SK-N-SH (cell line): Measurements from ENCODE around the gene PXN. TPM values are rescaled to one million over a fixed set of nuclear protein-coding genes. Genes with fewer than 3 reads are reported as not detected.

Experiments
- CTCF ChIA-PET: fragments of 300-600, 350-600 bp; formaldehyde crosslinking; extraction: SDS; loops from one replicate; lab custom pipeline; 2021; lab: Yijun Ruan, JAX
- POLR2A ChIA-PET: fragments of 350-600 bp; sonication (Branson Sonifier 250); formaldehyde crosslinking; extraction: SDS; loops from one replicate; lab custom pipeline; 2020; ENCODE audit warnings: antibody characterized with exemption, inconsistent platforms; lab: Yijun Ruan, JAX
- DNase-seq: peaks from one replicate; pipeline ENCODE4 v3.0.0; 2012
- H2AFZ ChIP-seq: fragments of 200-600 bp; sonication (generic); 2 replicates; pipeline ENCODE4 v1.8.1; 2016; ENCODE audit warnings: antibody characterized with exemption, mild to moderate bottlenecking, low read depth
- H3F3A ChIP-seq: fragments of 200-600 bp; sonication (generic); replicated peaks from 2 replicates; pipeline ENCODE3; 2016; ENCODE audit warnings: antibody characterized with exemption, mild to moderate bottlenecking; ENCODE audit not compliant: insufficient read depth
- H3K27ac ChIP-seq, 2 experiments: fragments of 200-500 bp in 1 of 2; fragments of 200-600 bp in 1 of 2; sonication (Bioruptor generic) in 1 of 2; sonication (generic), shearing (Covaris generic) in 1 of 2; 2 replicates each; pipeline versions ENCODE4 v1.5.1 to v1.6.1; 2014 to 2016; ENCODE audit warnings: low read depth in 2 of 2, inconsistent platforms in 1 of 2, low read length in 1 of 2, mild to moderate bottlenecking in 1 of 2, mixed read lengths in 1 of 2
- H3K27me3 ChIP-seq: fragments of 200-600 bp; sonication (generic), shearing (Covaris generic); 2 replicates; pipeline ENCODE4 v1.6.1; 2016; ENCODE audit warnings: mixed run types; ENCODE audit not compliant: insufficient read depth
- H3K36me3 ChIP-seq, 2 experiments: fragments of 200-500 bp in 1 of 2; fragments of 200-600 bp in 1 of 2; sonication (Bioruptor generic) in 1 of 2; sonication (generic) in 1 of 2; replicated peaks in 1 of 2; 2 replicates each; pipeline versions ENCODE3 to v1.5.1; 2014 to 2016; ENCODE audit warnings: low read length in 1 of 2, mild to moderate bottlenecking in 1 of 2; ENCODE audit not compliant: insufficient read depth in 2 of 2, control insufficient read depth in 1 of 2
- H3K4me1 ChIP-seq, 2 experiments: fragments of 200-500 bp in 1 of 2; fragments of 200-600 bp in 1 of 2; sonication (Bioruptor generic) in 1 of 2; sonication (generic), shearing (Covaris generic) in 1 of 2; 2 replicates each; pipeline versions ENCODE4 v1.5.1 to v1.6.1; 2014 to 2016; ENCODE audit warnings: low read depth in 1 of 2, low read length in 1 of 2, mixed run types in 1 of 2; ENCODE audit not compliant: insufficient read depth in 2 of 2, control insufficient read depth in 1 of 2
- H3K4me2 ChIP-seq: fragments of 200-600 bp; sonication (generic), shearing (Covaris generic); 2 replicates; pipeline ENCODE4 v1.6.1; 2017; ENCODE audit warnings: mixed run types
- H3K4me3 ChIP-seq, 2 experiments: fragments of 200-500 bp in 1 of 2; fragments of 200-600 bp in 1 of 2; sonication (Bioruptor generic) in 1 of 2; sonication (generic), shearing (Covaris generic) in 1 of 2; 2 replicates each; pipeline versions ENCODE4 v1.5.1 to v1.8.1; 2014 to 2016; ENCODE audit warnings: low read depth in 2 of 2, inconsistent platforms in 1 of 2, low read length in 1 of 2, mild to moderate bottlenecking in 1 of 2, mixed read lengths in 1 of 2, moderate library complexity in 1 of 2
- H3K79me2 ChIP-seq: fragments of 200-600 bp; sonication (generic); 2 replicates; pipeline ENCODE4 v1.8.1; 2017; ENCODE audit warnings: mild to moderate bottlenecking; ENCODE audit not compliant: insufficient read depth
- H3K9ac ChIP-seq: fragments of 200-600 bp; sonication (generic); 2 replicates; pipeline ENCODE4 v1.6.1; 2017; ENCODE audit warnings: mixed run types
- H3K9me2 ChIP-seq: fragments of 200-600 bp; sonication (generic); 2 replicates; pipeline ENCODE4 v1.6.1; 2017; ENCODE audit warnings: mixed run types
- H3K9me3 ChIP-seq: fragments of 200-600 bp; sonication (generic); 2 replicates; pipeline ENCODE4 v1.6.1; 2017; ENCODE audit warnings: mixed run types, mild to moderate bottlenecking, moderate library complexity
- H4K20me1 ChIP-seq: fragments of 200-600 bp; sonication (generic); 2 replicates; pipeline ENCODE4 v1.6.1; 2017; ENCODE audit warnings: mild to moderate bottlenecking, mixed run types; ENCODE audit not compliant: insufficient read depth
- CHD2 ChIP-seq: fragments of 150-350 bp; IDR thresholded peaks from 2 replicates; pipeline ENCODE4 v1.6.1; 2018; ENCODE audit warnings: low read length; ENCODE audit not compliant: partially characterized antibody
- CTCF ChIP-seq: fragments of 200-600 bp; sonication (generic); IDR thresholded peaks from 2 replicates; pipeline ENCODE4 v1.6.1; 2017; ENCODE audit warnings: antibody characterized with exemption, mild to moderate bottlenecking, moderate library complexity
- EZH2phosphoT487 ChIP-seq: fragments of 200-600 bp; sonication (generic); IDR thresholded peaks from 2 replicates; pipeline ENCODE4 v1.6.1; 2017; ENCODE audit warnings: low read depth, mixed run types, mild to moderate bottlenecking, antibody characterized with exemption, moderate library complexity, borderline replicate concordance
- FOSL2 ChIP-seq: IDR thresholded peaks from 2 replicates; pipeline ENCODE4 v1.4.0; 2012; ENCODE audit warnings: low read depth, mild to moderate bottlenecking, moderate library complexity, borderline replicate concordance
- FOXJ3 ChIP-seq: sonication (generic); formaldehyde crosslinking; IDR thresholded peaks from 2 replicates; pipeline ENCODE4 v1.5.1; 2020; ENCODE audit warnings: mild to moderate bottlenecking, missing genetic modification reagents
- FOXM1 ChIP-seq: IDR thresholded peaks from 2 replicates; pipeline ENCODE4 v1.4.0; 2012; ENCODE audit warnings: low read depth, mild to moderate bottlenecking
- GABPA ChIP-seq: IDR thresholded peaks from 2 replicates; pipeline ENCODE4 v1.4.0; 2012; ENCODE audit warnings: low read depth, mild to moderate bottlenecking
- GATA2 ChIP-seq: sonication (generic); formaldehyde crosslinking; IDR thresholded peaks from 2 replicates; pipeline ENCODE4 v1.5.0; 2020; ENCODE audit warnings: mild to moderate bottlenecking, missing genetic modification reagents
- IRF3 ChIP-seq: fragments of 150-350 bp; IDR thresholded peaks from 2 replicates; pipeline ENCODE4 v1.6.1; 2016; ENCODE audit warnings: mild to moderate bottlenecking, low read depth, low read length
- JUND ChIP-seq: IDR thresholded peaks from 2 replicates; pipeline ENCODE4 v1.4.0; 2012
- NRF1 ChIP-seq: IDR thresholded peaks from 2 replicates; pipeline ENCODE4 v1.6.1; 2012; ENCODE audit warnings: low read depth, mild to moderate bottlenecking, low read length
- PBX3 ChIP-seq: IDR thresholded peaks from 2 replicates; pipeline ENCODE4; 2012
- RCOR1 ChIP-seq: fragments of 150-350 bp; IDR thresholded peaks from 2 replicates; pipeline ENCODE4 v1.6.1; 2017; ENCODE audit warnings: antibody characterized with exemption, low read length
- RXRA ChIP-seq: IDR thresholded peaks from 2 replicates; pipeline ENCODE4 v1.4.0; 2012; ENCODE audit warnings: low read depth, mild to moderate bottlenecking, borderline replicate concordance
- SMC3 ChIP-seq: IDR thresholded peaks from 2 replicates; pipeline ENCODE4 v1.6.1; 2012; ENCODE audit warnings: low read depth, low read length, improper control_type of control experiment
- TEAD4 ChIP-seq: IDR thresholded peaks from 2 replicates; pipeline ENCODE4 v1.4.0; 2012; ENCODE audit warnings: mild to moderate bottlenecking, borderline replicate concordance; ENCODE audit not compliant: insufficient read depth
- USF2 ChIP-seq: fragments of 150-350 bp; IDR thresholded peaks from 2 replicates; pipeline ENCODE4 v1.6.1; 2017; ENCODE audit warnings: antibody characterized with exemption, low read length, low read depth, borderline replicate concordance
- ZBTB33 ChIP-seq: IDR thresholded peaks from 2 replicates; pipeline ENCODE4 v1.4.0; 2012; ENCODE audit warnings: low read depth, borderline replicate concordance
- whole genome bisulfite sequencing: methylation state at CpG from one replicate; pipeline ENCODE4 v1.1.6; 2017; ENCODE audit warnings: low lambda C conversion rate; 5-methylcytosine and 5-hydroxymethylcytosine counted together
- polyA plus RNA-seq, 3 experiments: library from polyadenylated mRNA; depleted of rRNA; stranded (reverse); fragments of >200 nt; gene quantifications; 2 replicates each; pipeline ENCODE4 v1.2.3, GENCODE V29; 2012

The PXN gene
- polyA plus RNA-seq, 1 of the 3 experiments (the other 2 are of a cell fraction) = 89.0 TPM

- CTCF ChIA-PET = interaction anchor here (1.0 to 5.2 kb wide), 7 partner anchors 10 to 189 kb away, joined by 3 to 57 read pairs (median 7); partner anchors contain the start of genes RNU4-1, RNU4-2 and SIRT4
- H3K4me1 ChIP-seq = peaks cover 4 to 5% of the 10 kb centered on the region in 2 experiments; a peak in 2 of 4 replicates
- H2AFZ ChIP-seq = no peak overlapping the region
- no peaks in the 10 kb centered on the region for H3K9me2 ChIP-seq
- peaks cover 6% of the 10 kb centered on the region for H3F3A ChIP-seq
- H3K4me2 ChIP-seq = no peak overlapping the region
- H3K4me3 ChIP-seq = no peak overlapping the region; a peak in 1 of 4 replicates
- 57% methylated on average over 5 of the region's 5 CpGs for WGBS
- DNase-seq = no peak
- TF ChIP-seq CTCF = peak; percentile 50
- TF ChIP-seq RCOR1 = no peak
- H3K27me3 ChIP-seq = no peaks in the 10 kb centered on the region
- POLR2A ChIA-PET = no interaction called here
- no peak overlapping the region for H3K9ac ChIP-seq
- H3K36me3 ChIP-seq = no peaks in the 10 kb centered on the region
- no peaks in the 10 kb centered on the region for H3K79me2 ChIP-seq
- H3K27ac ChIP-seq = no peak overlapping the region
- H3K9me3 ChIP-seq = no peaks in the 10 kb centered on the region
- H4K20me1 ChIP-seq = no peaks in the 10 kb centered on the region
Observed at GRCh38 chr12:120314220-120314619, 48.7 kb upstream of the PXN start.

GRCh38 chr12:120301962-120302815 lies 36.7 kb upstream of the PXN start, which contains the start of gene SIRT4:
TSS of gene SIRT4 (plus strand) at chr12:120302321. CDS start at chr12:120303562, 1,241 bp downstream.
- ChIA-PET CTCF (interaction anchor here (0.6 to 4.4 kb wide), 41 partner anchors 8 to 395 kb away, joined by 3 to 57 read pairs (median 4); partner anchors contain the start of genes PLA2G1B, RNU4-1, RNU4-2 and RPLP0), POLR2A (interaction anchor here (0.6 to 2.1 kb wide), 6 partner anchors 10 to 254 kb away, joined by 3 to 86 read pairs (median 5); partner anchors contain the start of genes RNU4-1, RNU4-2 and RPLP0)
- Histone ChIP-seq H3K9me3 (no peaks in the 10 kb centered on the region), H3K79me2 (no peaks in the 10 kb centered on the region), H3K36me3 (no peaks in the 10 kb centered on the region), H3K4me3 (peak within 1 kb of the TSS; percentile 54 to 85), H4K20me1 (no peaks in the 10 kb centered on the region), H3F3A (no peaks in the 10 kb centered on the region), H3K4me1 (no peaks in the 10 kb centered on the region), H3K4me2 (peak within 1 kb of the TSS; percentile 72), H2AFZ (peak within 1 kb of the TSS; percentile 95), H3K9me2 (no peaks in the 10 kb centered on the region), H3K9ac (peak within 1 kb of the TSS; percentile 81), H3K27ac (peak within 1 kb of the TSS; percentile 58 to 70), H3K27me3 (no peaks in the 10 kb centered on the region)
- WGBS = 4% methylated on average over 30 of the region's 31 CpGs
- peak; percentile 91 for DNase-seq
- TF ChIP-seq EZH2phosphoT487 (no peak), FOSL2 (no peak), TEAD4 (no peak), SMC3 (0 out of 2 replicates have a peak, but pooled peaks have one; percentile 3), IRF3 (no peak), PBX3 (peak; percentile 85), ZBTB33 (no peak), NRF1 (no peak), RXRA (no peak), FOXJ3 (no peak), GABPA (0 out of 2 replicates have a peak, but pooled peaks have one; percentile 36), CHD2 (no peak), FOXM1 (no peak), GATA2 (CRISPR knock-in tag) (no peak), USF2 (no peak), JUND (peak; percentile 49; the same call in 1 of the 2 replicates)
